Bronchial epithelial cell (primary cell): ENCODE results near the gene ABCC8. TPM values are rescaled to one million over a fixed set of nuclear protein-coding genes. Genes with fewer than 3 reads are reported as not detected.

Experiments
- DNase-seq: peaks from one replicate; pipeline ENCODE4 v3.0.0-alpha.2; 2010; ENCODE audit warnings: low read depth
- FAIRE-seq: peaks from 2 replicates; lab custom pipeline; 2011; peaks lifted over from hg19 to GRCh38; lab: Jason Lieb, UNC
- H3K27me3 ChIP-seq: 2 replicates; pipeline ENCODE4 v1.5.1; 2011; ENCODE audit warnings: low read length; ENCODE audit not compliant: control insufficient read depth, insufficient read depth
- H3K36me3 ChIP-seq: 2 replicates; pipeline ENCODE4 v1.5.1; 2011; ENCODE audit warnings: low read length; ENCODE audit not compliant: control insufficient read depth, insufficient read depth
- H3K4me3 ChIP-seq: 2 replicates; pipeline ENCODE4 v1.5.1; 2011; ENCODE audit warnings: mild to moderate bottlenecking, low read depth, low read length, control low read depth
- CTCF ChIP-seq: IDR thresholded peaks from 2 replicates; pipeline ENCODE4 v1.5.1; 2011; ENCODE audit warnings: mild to moderate bottlenecking, moderate library complexity, low read length, control low read depth, inconsistent platforms; ENCODE audit not compliant: insufficient read depth, severe bottlenecking
- total RNA-seq: library from RNA; depleted of rRNA; stranded (reverse); fragments of >200 nt; gene quantifications from 2 replicates; pipeline ENCODE4 v1.2.1, GENCODE V29; 2014

Gene ABCC8
- total RNA-seq, 1 donor from 2014 or later: not detected

- no peak for FAIRE-seq
- no peak overlapping the region for H3K4me3 ChIP-seq
- H3K36me3 ChIP-seq: no peaks in the 10 kb centered on the region
- DNase-seq: peak; percentile 34
- H3K27me3 ChIP-seq: peaks cover 4% of the 10 kb centered on the region
- no peak for TF ChIP-seq CTCF
Measured at GRCh38 chr11:17510507-17511206, 34.0 kb upstream of the ABCC8 start.

GRCh38 chr11:17508791-17509190 lies 32.1 kb upstream of the ABCC8 start:
- peaks cover 4% of the 10 kb centered on the region for H3K27me3 ChIP-seq
- DNase-seq: no peak
- FAIRE-seq: no peak
- H3K4me3 ChIP-seq: no peak overlapping the region
- no peak for TF ChIP-seq CTCF
- H3K36me3 ChIP-seq: no peaks in the 10 kb centered on the region

- Histone ChIP-seq H3K27me3 (peaks cover 4% of the 10 kb centered on the region), H3K4me3 (no peak overlapping the region), H3K36me3 (no peaks in the 10 kb centered on the region)
- DNase-seq: no peak
- TF ChIP-seq CTCF: no peak
- FAIRE-seq: no peak
Measured at GRCh38 chr11:17508306-17508705, 31.7 kb upstream of the ABCC8 start.

- H3K27me3 ChIP-seq: peaks cover 4% of the 10 kb centered on the region
- no peaks in the 10 kb centered on the region for H3K36me3 ChIP-seq
- DNase-seq (no peak), FAIRE-seq (no peak)
- no peak overlapping the region for H3K4me3 ChIP-seq
- TF ChIP-seq CTCF: no peak
Measured at GRCh38 chr11:17507773-17508172, 31.1 kb upstream of the ABCC8 start.

GRCh38 chr11:17506942-17507341 lies 30.3 kb upstream of the ABCC8 start:
- no peak overlapping the region for H3K4me3 ChIP-seq
- FAIRE-seq (no peak), DNase-seq (no peak)
- H3K36me3 ChIP-seq: no peaks in the 10 kb centered on the region
- TF ChIP-seq CTCF: no peak
- peaks cover 4% of the 10 kb centered on the region for H3K27me3 ChIP-seq

GRCh38 chr11:17506314-17506713 lies 29.7 kb upstream of the ABCC8 start:
- peak; percentile 36 for FAIRE-seq
- Histone ChIP-seq H3K27me3 (peaks cover 4% of the 10 kb centered on the region), H3K36me3 (no peaks in the 10 kb centered on the region), H3K4me3 (no peak overlapping the region)
- DNase-seq: no peak
- TF ChIP-seq CTCF: no peak
